ENCODE data around the gene SH2D3A. TPM values are rescaled to one million over a fixed set of nuclear protein-coding genes. Genes with fewer than 3 reads are reported as not detected.

SH2D3A gene
- total and polyA plus RNA-seq, 12 donors: 0.11 to 1.7 (median 0.41) TPM; not detected in 2

- Histone ChIP-seq H3K27ac (no peak overlapping the region), H3K4me1 (replicated peaks in 1 of 2) (peaks cover 0 to 5% of the 10 kb centered on the region in 2 donors), H3K9me3 (replicated peaks in 1 of 3) (no peaks in the 10 kb centered on the region), H3K27me3 (no peaks in the 10 kb centered on the region), H3K36me3 (replicated peaks in 1 of 2) (no peaks in the 10 kb centered on the region), H3K4me3 (no peak overlapping the region)
- 76 to 83% (median 77%) methylated on average over 9 of the region's 9 CpGs for WGBS, 4 donors
- intact Hi-C loops (cut with DNase I): no loop called here
- TF ChIP-seq POLR2A (IDR thresholded peaks at IDR 0.05): no peak
- TF ChIP-seq, protein P1, sequence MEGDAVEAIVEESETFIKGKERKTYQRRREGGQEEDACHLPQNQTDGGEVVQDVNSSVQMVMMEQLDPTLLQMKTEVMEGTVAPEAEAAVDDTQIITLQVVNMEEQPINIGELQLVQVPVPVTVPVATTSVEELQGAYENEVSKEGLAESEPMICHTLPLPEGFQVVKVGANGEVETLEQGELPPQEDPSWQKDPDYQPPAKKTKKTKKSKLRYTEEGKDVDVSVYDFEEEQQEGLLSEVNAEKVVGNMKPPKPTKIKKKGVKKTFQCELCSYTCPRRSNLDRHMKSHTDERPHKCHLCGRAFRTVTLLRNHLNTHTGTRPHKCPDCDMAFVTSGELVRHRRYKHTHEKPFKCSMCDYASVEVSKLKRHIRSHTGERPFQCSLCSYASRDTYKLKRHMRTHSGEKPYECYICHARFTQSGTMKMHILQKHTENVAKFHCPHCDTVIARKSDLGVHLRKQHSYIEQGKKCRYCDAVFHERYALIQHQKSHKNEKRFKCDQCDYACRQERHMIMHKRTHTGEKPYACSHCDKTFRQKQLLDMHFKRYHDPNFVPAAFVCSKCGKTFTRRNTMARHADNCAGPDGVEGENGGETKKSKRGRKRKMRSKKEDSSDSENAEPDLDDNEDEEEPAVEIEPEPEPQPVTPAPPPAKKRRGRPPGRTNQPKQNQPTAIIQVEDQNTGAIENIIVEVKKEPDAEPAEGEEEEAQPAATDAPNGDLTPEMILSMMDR (IDR thresholded peaks at IDR 0.05): no peak
- no peak for DNase-seq
Measured at GRCh38 chr19:6797646-6798045, 30.4 kb upstream of the SH2D3A start.

- H3K4me1 ChIP-seq (replicated peaks in 1 of 2): peaks cover 0 to 1% of the 10 kb centered on the region in 2 donors
- 80 to 93% (median 91%) methylated on average over 2 to 4 of the region's 4 CpGs for WGBS, 4 donors
- H3K27me3 ChIP-seq: no peaks in the 10 kb centered on the region
Measured at GRCh38 chr19:6796278-6796677, 29.0 kb upstream of the SH2D3A start.

DNA sequence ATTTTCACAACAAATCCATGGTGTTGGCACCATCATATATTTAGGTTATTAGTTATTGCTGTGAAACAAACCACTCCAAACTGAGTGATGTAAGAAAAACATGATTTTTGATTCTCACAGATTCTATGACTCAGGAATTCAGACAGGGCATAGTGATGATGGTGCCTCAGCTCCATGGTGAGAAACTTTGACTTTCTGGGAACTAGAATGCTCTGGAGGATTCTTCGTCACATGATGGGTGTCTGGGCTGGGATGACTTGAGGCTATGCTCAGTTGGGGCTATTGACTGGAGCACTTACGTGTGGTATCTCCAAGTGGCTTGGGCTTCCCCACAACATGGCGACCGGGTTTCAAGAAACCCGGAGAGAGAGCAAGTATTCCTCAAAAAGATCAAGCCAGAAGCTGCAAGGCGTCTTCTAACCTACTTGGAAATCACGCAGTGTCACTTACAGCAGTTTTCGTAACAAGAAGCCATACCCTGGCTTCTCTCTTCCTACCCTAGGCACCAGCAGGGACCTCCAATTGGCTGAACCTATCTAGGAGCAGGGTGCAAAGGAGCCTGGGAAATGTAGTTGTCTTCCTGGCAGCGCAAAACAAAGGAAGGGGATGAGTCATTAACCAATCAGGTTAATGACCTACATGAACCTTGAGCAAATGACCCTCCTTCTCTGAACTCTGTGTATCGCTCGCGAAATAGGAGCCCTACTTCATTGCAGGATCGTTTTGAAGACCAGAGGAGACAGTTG is 27.6 kb upstream of the SH2D3A start:
- TF ChIP-seq POLR2A (IDR thresholded peaks at IDR 0.05): no peak
- TF ChIP-seq, protein P1 (IDR thresholded peaks at IDR 0.05): no peak
- Histone ChIP-seq H3K27me3 (no peaks in the 10 kb centered on the region), H3K27ac (no peak overlapping the region), H3K9me3 (replicated peaks in 1 of 3) (no peaks in the 10 kb centered on the region), H3K4me3 (no peak overlapping the region), H3K4me1 (replicated peaks in 1 of 2) (no peaks in the 10 kb centered on the region), H3K36me3 (replicated peaks in 1 of 2) (no peaks in the 10 kb centered on the region)
- WGBS, 4 donors: 64 to 83% (median 72%) methylated on average over 11 to 13 of the region's 13 CpGs
- no peak for DNase-seq
- intact Hi-C loops (cut with DNase I): no loop called here

More at GRCh38 chr19:6796278-6796677, 29.0 kb upstream of the SH2D3A start:
- no peaks in the 10 kb centered on the region for H3K36me3 ChIP-seq (replicated peaks in 1 of 2)
- intact Hi-C loops (cut with DNase I): no loop called here
- no peak overlapping the region for H3K27ac ChIP-seq
- no peak for TF ChIP-seq POLR2A (IDR thresholded peaks at IDR 0.05)
- TF ChIP-seq, protein P1 (IDR thresholded peaks at IDR 0.05): no peak
- no peaks in the 10 kb centered on the region for H3K9me3 ChIP-seq (replicated peaks in 1 of 3)
- DNase-seq: no peak
- no peak overlapping the region for H3K4me3 ChIP-seq

GRCh38 chr19:6793973-6794372 is 26.7 kb upstream of the SH2D3A start:
- WGBS, 4 donors: 82 to 93% (median 86%) methylated on average over 5 of the region's 5 CpGs

More at GRCh38 chr19:6793973-6794372, 26.7 kb upstream of the SH2D3A start:
- Histone ChIP-seq H3K9me3 (replicated peaks in 1 of 3) (no peaks in the 10 kb centered on the region), H3K27me3 (no peaks in the 10 kb centered on the region), H3K27ac (no peak overlapping the region), H3K4me1 (replicated peaks in 1 of 2) (no peaks in the 10 kb centered on the region), H3K36me3 (replicated peaks in 1 of 2) (no peaks in the 10 kb centered on the region), H3K4me3 (no peak overlapping the region)
- intact Hi-C loops (cut with DNase I): no loop called here
- TF ChIP-seq, protein P1 (IDR thresholded peaks at IDR 0.05): no peak
- TF ChIP-seq POLR2A (IDR thresholded peaks at IDR 0.05): no peak
- DNase-seq: no peak

All from adrenal gland (tissue), 12 donors.